Panc1 (cell line): Measurements from ENCODE around the gene CLDN5.

Experiments used
- POLR2AphosphoS5 ChIP-seq: IDR thresholded peaks from 2 replicates; pipeline ENCODE4 v1.6.1; 2012; ENCODE audit warnings: mild to moderate bottlenecking, low read depth, low read length, moderate library complexity
- REST ChIP-seq, 2 experiments: IDR thresholded peaks; 2 replicates each; pipeline ENCODE4 v1.6.1; 2011 to 2012; ENCODE audit warnings: low read depth in 2 of 2, control low read depth in 1 of 2, low read length in 1 of 2, mild to moderate bottlenecking in 1 of 2, moderate library complexity in 1 of 2; ENCODE audit not compliant: insufficient read depth in 1 of 2

- TF ChIP-seq REST (IDR thresholded peaks at IDR 0.05; ENCODE audit: insufficient read depth in 1 of 2, low read depth in 2 of 2, low read length in 1 of 2) (no peak), POLR2AphosphoS5 (peak; percentile 59; the same call in 1 of the 2 replicates)
These were observed 45.3 kb downstream of the CLDN5 start, which contains the start of gene UFD1 for GRCh38 chr22:19478901-19479354.
